HepG2 (cell line): ENCODE results near the gene TFDP1. TPM values are rescaled to one million over a fixed set of nuclear protein-coding genes. Genes with fewer than 3 reads are reported as not detected.
A peak's percentile ranks its signal among the peaks of the same experiment; 100 is the strongest.

ENCODE experiments used
- ATAC-seq: fragments of 200-7000 bp; cut with Tn5 transposase; 3 replicates; pipeline ENCODE4 v1.9.1; 2020; ENCODE audit warnings: mild to moderate bottlenecking, moderate library complexity
- BruUV-seq: library from RNA; stranded (reverse); fragments of 400-500 nt; replicated peaks from 2 replicates; lab custom pipeline; 2021; lab: Mats Ljungman, UMichigan
- CTCF ChIA-PET: fragments of 300-600 bp; formaldehyde crosslinking; extraction: SDS; loops from one replicate; lab custom pipeline; 2021; ENCODE audit warnings: low total read pairs, inconsistent platforms, low intra/inter-chr PET ratio; lab: Yijun Ruan, JAX
- POLR2A ChIA-PET: fragments of 350-600 bp; sonication (Branson Sonifier 250); formaldehyde crosslinking; loops from one replicate; lab custom pipeline; 2020; ENCODE audit warnings: antibody characterized with exemption, inconsistent platforms; lab: Yijun Ruan, JAX
- DNase-seq: peaks from one replicate; pipeline ENCODE4 v3.0.0-alpha.2; 2015; ENCODE audit warnings: low spot score
- FAIRE-seq: peaks from 3 replicates; lab custom pipeline; 2011; peaks lifted over from hg19 to GRCh38; lab: Jason Lieb, UNC
- H2AFZ ChIP-seq: one replicate; pipeline ENCODE4 v1.6.1; 2011; ENCODE audit warnings: low read length, inconsistent platforms
- H3K27ac ChIP-seq: fragments of 300-600 bp; 3 replicates; pipeline ENCODE4 v1.8.0; 2011; ENCODE audit warnings: mixed run types, mild to moderate bottlenecking, mixed read lengths, low read length, inconsistent platforms; ENCODE audit not compliant: insufficient read depth; ENCODE audit errors: extremely low read length
- H3K27me3 ChIP-seq, 2 experiments: fragments of 200-600 bp in 1 of 2; 2 replicates in 1 of 2; 3 replicates in 1 of 2; pipeline versions ENCODE4 v1.6.0 to v1.8.0; 2011; ENCODE audit warnings: low read length in 2 of 2, mild to moderate bottlenecking in 2 of 2, moderate library complexity in 2 of 2, inconsistent platforms in 1 of 2; ENCODE audit not compliant: insufficient read depth in 2 of 2, control insufficient read depth in 1 of 2
- H3K36me3 ChIP-seq, 2 experiments: fragments of 200-600 bp in 1 of 2; replicated peaks in 1 of 2; 2 replicates in 1 of 2; 3 replicates in 1 of 2; pipeline versions ENCODE4 v1.5.1 to v1.8.0; 2011; ENCODE audit warnings: low read length in 2 of 2, inconsistent platforms in 1 of 2; ENCODE audit not compliant: insufficient read depth in 2 of 2, control insufficient read depth in 1 of 2
- H3K4me1 ChIP-seq: 2 replicates; pipeline ENCODE4 v1.5.1; 2012; ENCODE audit warnings: low read length, inconsistent platforms; ENCODE audit not compliant: insufficient read depth
- H3K4me2 ChIP-seq: 2 replicates; pipeline ENCODE4 v1.6.0; 2011; ENCODE audit warnings: low read depth, low read length, inconsistent platforms
- H3K4me3 ChIP-seq, 3 experiments: fragments of 200-600 bp in 1 of 3; sonication (generic), shearing (Covaris generic) in 1 of 3; replicated peaks in 1 of 3; 2 replicates each; pipeline ENCODE4 v1.5.1; 2011 to 2016; ENCODE audit warnings: low read length in 3 of 3, inconsistent platforms in 2 of 3, low read depth in 2 of 3, mild to moderate bottlenecking in 2 of 3, control low read depth in 1 of 3, mixed read lengths in 1 of 3; ENCODE audit not compliant: insufficient read depth in 1 of 3
- H3K79me2 ChIP-seq: one replicate; pipeline ENCODE4 v1.6.1; 2011; ENCODE audit warnings: low read length, inconsistent platforms; ENCODE audit not compliant: insufficient read depth
- H3K9ac ChIP-seq: 2 replicates; pipeline ENCODE4 v1.6.0; 2011; ENCODE audit warnings: mild to moderate bottlenecking, low read depth, low read length, inconsistent platforms; ENCODE audit not compliant: insufficient read depth
- H3K9me3 ChIP-seq: 2 replicates; pipeline ENCODE4 v1.5.1; 2012; ENCODE audit warnings: mild to moderate bottlenecking, low read length
- H4K20me1 ChIP-seq: 2 replicates; pipeline ENCODE4 v1.6.0; 2011; ENCODE audit warnings: inconsistent platforms, mild to moderate bottlenecking, low read length, moderate library complexity; ENCODE audit not compliant: insufficient read depth
- MATR3 ChIP-seq: sonication (generic); formaldehyde crosslinking; IDR thresholded peaks from 2 replicates; pipeline ENCODE4 v1.4.0; 2020; ENCODE audit warnings: missing genetic modification reagents
- MTA1 ChIP-seq: sonication (generic); formaldehyde crosslinking; IDR thresholded peaks from 2 replicates; pipeline ENCODE4 v1.4.0; 2020; ENCODE audit warnings: missing genetic modification reagents, mild to moderate bottlenecking, borderline replicate concordance
- MYC ChIP-seq: sonication (generic); formaldehyde crosslinking; IDR thresholded peaks from 2 replicates; pipeline ENCODE4 v1.9.0; 2021; ENCODE audit warnings: missing genetic modification reagents, borderline replicate concordance
- PAWR ChIP-seq: sonication (generic); formaldehyde crosslinking; IDR thresholded peaks from 2 replicates; pipeline ENCODE4 v1.4.0; 2020; ENCODE audit warnings: missing genetic modification reagents, mild to moderate bottlenecking, borderline replicate concordance
- SAFB2 ChIP-seq: sonication (generic); formaldehyde crosslinking; IDR thresholded peaks from 2 replicates; pipeline ENCODE4 v1.5.1; 2020; ENCODE audit warnings: missing genetic modification reagents, low read depth, mild to moderate bottlenecking, borderline replicate concordance
- ZNF629 ChIP-seq: sonication (generic); formaldehyde crosslinking; conservative IDR thresholded peaks from 2 replicates; pipeline ENCODE4 v1.5.0; 2020; ENCODE audit warnings: missing genetic modification reagents
- WGBS: methylation state at CpG from one replicate; pipeline ENCODE4 v1.1.6; 2017; ENCODE audit warnings: low lambda C conversion rate; 5-methylcytosine and 5-hydroxymethylcytosine counted together
- in situ Hi-C: cut with HindIII; loops from 2 replicates; pipeline ENCODE4 v1.10.0; 2017; ENCODE audit warnings: low pct_unique_long_range_greater_than_20kb; ENCODE audit not compliant: extremely low pct_ligation_motif_present
- intact Hi-C: fragments of 100-400 bp; cut with micrococcal nuclease; formaldehyde crosslinking; loops from one replicate; pipeline ENCODE4 v1.10.0; 2022; ENCODE audit not compliant: unreplicated experiment
- polyA plus RNA-seq, 8 experiments: library from polyadenylated mRNA; depleted of rRNA in 3 of 8; stranded (reverse) in 7 of 8; unstranded in 1 of 8; fragments of >200 nt; fragmentation: Illumina TruSeq in 4 of 8; extraction: Trizol in 4 of 8; gene quantifications; 2 replicates each; pipeline versions ENCODE4 v1.2.1 to v1.2.3, GENCODE V29; 2011 to 2016; ENCODE audit warnings: low read depth in 4 of 8, missing spikeins in 1 of 8, mixed read lengths in 1 of 8; ENCODE audit not compliant: insufficient read depth in 1 of 8
- total RNA-seq, 5 experiments: library from RNA; depleted of rRNA; stranded (reverse); fragments of >200 nt; fragmentation: Illumina TruSeq; extraction: Trizol; gene quantifications; 2 replicates each; pipeline ENCODE4 v1.2.3, GENCODE V29; 2016; ENCODE audit warnings: low read depth in 1 of 5
- TF ChIP-seq, protein P1 (sequence below): sonication (generic); formaldehyde crosslinking; IDR thresholded peaks from 2 replicates; pipeline ENCODE4 v1.5.1; 2020; ENCODE audit warnings: mild to moderate bottlenecking, missing genetic modification reagents, moderate library complexity
- TF ChIP-seq, protein P2 (sequence below): IDR thresholded peaks from 2 replicates; pipeline ENCODE4 v1.6.1; 2012; ENCODE audit warnings: inconsistent platforms

TFDP1 gene
- total and polyA plus RNA-seq, 2 of the 13 experiments (the other 11 are each of a cell fraction or from before 2014, with no cell fraction given) = 38.0 to 84.2 TPM

DNA sequence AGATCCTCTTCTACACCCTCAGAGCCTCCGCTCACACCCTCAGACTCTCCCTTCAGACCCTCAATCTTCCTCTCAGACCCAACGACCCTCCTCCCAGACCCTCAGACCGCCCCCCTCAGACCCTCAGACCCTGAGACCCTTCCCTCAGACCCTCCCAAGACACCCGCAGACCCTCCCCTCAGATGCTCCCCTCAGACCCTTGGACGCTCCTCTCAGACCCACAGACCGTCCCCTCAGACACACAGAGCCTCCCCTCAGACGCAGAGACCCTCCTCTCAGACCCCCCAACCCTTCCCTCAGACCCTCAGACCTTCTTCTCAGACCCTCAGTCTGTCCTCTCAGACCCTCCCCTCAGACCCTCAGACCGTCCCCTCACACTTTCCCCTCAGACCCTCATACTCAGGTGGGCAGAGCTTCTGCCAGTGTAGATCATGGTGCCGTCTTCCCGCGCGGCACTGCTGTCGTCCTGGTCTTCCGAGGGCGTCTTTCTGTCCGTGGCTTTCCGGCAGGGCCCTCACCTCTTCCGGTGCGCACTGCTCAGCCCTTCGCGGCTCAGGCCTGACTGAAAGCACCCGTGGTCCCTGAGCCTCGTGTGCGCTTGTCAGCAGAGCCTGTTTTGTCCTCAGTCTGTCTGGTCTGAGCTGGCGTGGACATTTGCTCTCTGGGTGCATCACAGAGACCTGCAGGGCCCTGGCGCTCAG is 18.9 kb upstream of the TFDP1 start:
- 49% methylated on average over 26 of the region's 26 CpGs for WGBS
- DNase-seq = no peak

More for the DNA sequence above, 18.9 kb upstream of the TFDP1 start:
- Histone ChIP-seq H3K27ac (no peak overlapping the region), H4K20me1 (no peaks in the 10 kb centered on the region), H3K9ac (peak overlapping the region; percentile 37; the same call in 1 of the 2 replicates), H3K79me2 (no peaks in the 10 kb centered on the region), H2AFZ (no peak overlapping the region), H3K4me3 (no peak overlapping the region; a peak in 1 of 6 replicates), H3K4me1 (peaks cover 25% of the 10 kb centered on the region), H3K27me3 (no peaks in the 10 kb centered on the region), H3K9me3 (no peaks in the 10 kb centered on the region), H3K4me2 (peak overlapping the region; percentile 40), H3K36me3 (no peaks in the 10 kb centered on the region)
- FAIRE-seq = no peak
- no peak for ATAC-seq
- ChIA-PET CTCF (no interaction called here), POLR2A (no interaction called here)
- BruUV-seq = no TSS peak
- intact Hi-C loops (no loop called here), in situ Hi-C loops (no loop called here)
- no peak for TF ChIP-seq MTA1
- TF ChIP-seq SAFB2 (CRISPR knock-in tag) = no peak
- TF ChIP-seq MATR3 (CRISPR knock-in tag) = no peak
- TF ChIP-seq ZNF629 (CRISPR knock-in tag) = no peak
- TF ChIP-seq, protein P1, sequence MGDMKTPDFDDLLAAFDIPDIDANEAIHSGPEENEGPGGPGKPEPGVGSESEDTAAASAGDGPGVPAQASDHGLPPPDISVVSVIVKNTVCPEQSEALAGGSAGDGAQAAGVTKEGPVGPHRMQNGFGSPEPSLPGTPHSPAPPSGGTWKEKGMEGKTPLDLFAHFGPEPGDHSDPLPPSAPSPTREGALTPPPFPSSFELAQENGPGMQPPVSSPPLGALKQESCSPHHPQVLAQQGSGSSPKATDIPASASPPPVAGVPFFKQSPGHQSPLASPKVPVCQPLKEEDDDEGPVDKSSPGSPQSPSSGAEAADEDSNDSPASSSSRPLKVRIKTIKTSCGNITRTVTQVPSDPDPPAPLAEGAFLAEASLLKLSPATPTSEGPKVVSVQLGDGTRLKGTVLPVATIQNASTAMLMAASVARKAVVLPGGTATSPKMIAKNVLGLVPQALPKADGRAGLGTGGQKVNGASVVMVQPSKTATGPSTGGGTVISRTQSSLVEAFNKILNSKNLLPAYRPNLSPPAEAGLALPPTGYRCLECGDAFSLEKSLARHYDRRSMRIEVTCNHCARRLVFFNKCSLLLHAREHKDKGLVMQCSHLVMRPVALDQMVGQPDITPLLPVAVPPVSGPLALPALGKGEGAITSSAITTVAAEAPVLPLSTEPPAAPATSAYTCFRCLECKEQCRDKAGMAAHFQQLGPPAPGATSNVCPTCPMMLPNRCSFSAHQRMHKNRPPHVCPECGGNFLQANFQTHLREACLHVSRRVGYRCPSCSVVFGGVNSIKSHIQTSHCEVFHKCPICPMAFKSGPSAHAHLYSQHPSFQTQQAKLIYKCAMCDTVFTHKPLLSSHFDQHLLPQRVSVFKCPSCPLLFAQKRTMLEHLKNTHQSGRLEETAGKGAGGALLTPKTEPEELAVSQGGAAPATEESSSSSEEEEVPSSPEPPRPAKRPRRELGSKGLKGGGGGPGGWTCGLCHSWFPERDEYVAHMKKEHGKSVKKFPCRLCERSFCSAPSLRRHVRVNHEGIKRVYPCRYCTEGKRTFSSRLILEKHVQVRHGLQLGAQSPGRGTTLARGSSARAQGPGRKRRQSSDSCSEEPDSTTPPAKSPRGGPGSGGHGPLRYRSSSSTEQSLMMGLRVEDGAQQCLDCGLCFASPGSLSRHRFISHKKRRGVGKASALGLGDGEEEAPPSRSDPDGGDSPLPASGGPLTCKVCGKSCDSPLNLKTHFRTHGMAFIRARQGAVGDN (CRISPR knock-in tag) = peak; percentile 64
- TF ChIP-seq, protein P2, sequence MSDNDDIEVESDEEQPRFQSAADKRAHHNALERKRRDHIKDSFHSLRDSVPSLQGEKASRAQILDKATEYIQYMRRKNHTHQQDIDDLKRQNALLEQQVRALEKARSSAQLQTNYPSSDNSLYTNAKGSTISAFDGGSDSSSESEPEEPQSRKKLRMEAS = 0 out of 2 replicates have a peak, but pooled peaks have one; percentile 18
- TF ChIP-seq PAWR (CRISPR knock-in tag) = no peak
- TF ChIP-seq MYC (CRISPR knock-in tag) = no peak
